ENCODE results near the gene ARHGEF40.

The ARHGEF40 gene

GRCh38 chr14:21106176-21106497 lies 36.0 kb downstream of the ARHGEF40 start:
- Histone ChIP-seq H3K36me3 (ENCODE audit: insufficient read depth, low read length) (no peaks in the 10 kb centered on the region), H3K9me3 (replicated peaks; ENCODE audit: low read length) (no peaks in the 10 kb centered on the region), H3K4me3 (ENCODE audit: low read length) (peak overlapping the region; percentile 24), H3K27me3 (ENCODE audit: control insufficient read depth, insufficient read depth, low read length) (peaks cover 8% of the 10 kb centered on the region), H3K9ac (ENCODE audit: low read depth, low read length) (peak overlapping the region; percentile 18), H3K4me2 (ENCODE audit: low read length) (peak overlapping the region; percentile 63), H3K4me1 (ENCODE audit: control insufficient read depth, insufficient read depth, low read length) (peaks cover 35% of the 10 kb centered on the region)

GRCh38 chr14:21106498-21107282 lies 36.6 kb downstream of the ARHGEF40 start:
- peak overlapping the region; percentile 18 for H3K9ac ChIP-seq (ENCODE audit: low read depth, low read length)
- H3K9me3 ChIP-seq (replicated peaks; ENCODE audit: low read length) = no peaks in the 10 kb centered on the region
- peaks cover 8% of the 10 kb centered on the region for H3K27me3 ChIP-seq (ENCODE audit: control insufficient read depth, insufficient read depth, low read length)
- peak overlapping the region; percentile 63 for H3K4me2 ChIP-seq (ENCODE audit: low read length)
- H3K4me3 ChIP-seq (ENCODE audit: low read length) = peak overlapping the region; percentile 24
- peaks cover 35% of the 10 kb centered on the region for H3K4me1 ChIP-seq (ENCODE audit: control insufficient read depth, insufficient read depth, low read length)
- H3K36me3 ChIP-seq (ENCODE audit: insufficient read depth, low read length) = no peaks in the 10 kb centered on the region

DNA sequence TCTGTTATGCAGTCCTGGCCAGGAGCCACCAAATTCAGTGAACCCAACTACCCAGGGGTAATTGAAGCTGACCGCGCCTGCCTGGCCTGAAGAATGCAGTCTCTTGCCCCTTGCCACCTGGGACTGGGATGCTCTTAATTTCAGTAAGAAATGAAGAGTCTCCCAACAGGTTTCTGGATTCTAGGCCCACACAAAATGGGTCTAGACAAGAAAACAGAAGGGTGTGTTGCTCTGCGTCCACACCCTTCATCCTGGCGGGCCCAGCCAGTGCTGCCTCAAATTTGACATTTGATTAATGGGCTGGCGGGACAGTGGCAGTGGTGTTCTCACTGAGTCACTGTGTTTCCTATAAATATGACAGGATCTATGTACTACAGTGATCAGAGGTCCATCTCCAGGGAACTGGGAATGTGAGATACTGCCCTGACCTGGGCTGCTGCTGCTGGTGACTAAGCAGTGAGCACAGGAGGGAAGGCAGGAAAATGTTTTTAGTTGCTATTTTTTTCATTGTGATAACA lies 37.2 kb downstream of the ARHGEF40 start:
- no peaks in the 10 kb centered on the region for H3K36me3 ChIP-seq (ENCODE audit: insufficient read depth, low read length)
- H3K4me3 ChIP-seq (ENCODE audit: low read length) = no peak overlapping the region
- no peaks in the 10 kb centered on the region for H3K9me3 ChIP-seq (replicated peaks; ENCODE audit: low read length)
- peaks cover 29% of the 10 kb centered on the region for H3K4me1 ChIP-seq (ENCODE audit: control insufficient read depth, insufficient read depth, low read length)
- no peak overlapping the region for H3K9ac ChIP-seq (ENCODE audit: low read depth, low read length)
- no peak overlapping the region for H3K4me2 ChIP-seq (ENCODE audit: low read length)
- peaks cover 8% of the 10 kb centered on the region for H3K27me3 ChIP-seq (ENCODE audit: control insufficient read depth, insufficient read depth, low read length)

- Histone ChIP-seq H3K27me3 (ENCODE audit: control insufficient read depth, insufficient read depth, low read length) (peaks cover 8% of the 10 kb centered on the region), H3K9me3 (replicated peaks; ENCODE audit: low read length) (no peaks in the 10 kb centered on the region), H3K9ac (ENCODE audit: low read depth, low read length) (no peak overlapping the region), H3K4me1 (ENCODE audit: control insufficient read depth, insufficient read depth, low read length) (peaks cover 18% of the 10 kb centered on the region), H3K36me3 (ENCODE audit: insufficient read depth, low read length) (no peaks in the 10 kb centered on the region), H3K4me3 (ENCODE audit: low read length) (no peak overlapping the region), H3K4me2 (ENCODE audit: low read length) (no peak overlapping the region)
These were observed 38.7 kb downstream of the ARHGEF40 start for GRCh38 chr14:21108791-21109190.

- H3K4me2 ChIP-seq (ENCODE audit: low read length) = no peak overlapping the region
- H3K4me3 ChIP-seq (ENCODE audit: low read length) = no peak overlapping the region
- peaks cover 8% of the 10 kb centered on the region for H3K27me3 ChIP-seq (ENCODE audit: control insufficient read depth, insufficient read depth, low read length)
- H3K36me3 ChIP-seq (ENCODE audit: insufficient read depth, low read length) = no peaks in the 10 kb centered on the region
- H3K4me1 ChIP-seq (ENCODE audit: control insufficient read depth, insufficient read depth, low read length) = peaks cover 14% of the 10 kb centered on the region
- no peak overlapping the region for H3K9ac ChIP-seq (ENCODE audit: low read depth, low read length)
- no peaks in the 10 kb centered on the region for H3K9me3 ChIP-seq (replicated peaks; ENCODE audit: low read length)
These were observed 39.5 kb downstream of the ARHGEF40 start for GRCh38 chr14:21109377-21110138.

- Histone ChIP-seq H3K4me3 (ENCODE audit: low read length) (no peak overlapping the region), H3K4me2 (ENCODE audit: low read length) (no peak overlapping the region), H3K4me1 (ENCODE audit: control insufficient read depth, insufficient read depth, low read length) (no peaks in the 10 kb centered on the region), H3K36me3 (ENCODE audit: insufficient read depth, low read length) (no peaks in the 10 kb centered on the region), H3K9me3 (replicated peaks; ENCODE audit: low read length) (no peaks in the 10 kb centered on the region), H3K27me3 (ENCODE audit: control insufficient read depth, insufficient read depth, low read length) (peaks cover 8% of the 10 kb centered on the region), H3K9ac (ENCODE audit: low read depth, low read length) (no peak overlapping the region)
These were observed 42.2 kb downstream of the ARHGEF40 start for GRCh38 chr14:21112255-21112654.

GRCh38 chr14:21113369-21113768 lies 43.3 kb downstream of the ARHGEF40 start:
- no peaks in the 10 kb centered on the region for H3K4me1 ChIP-seq (ENCODE audit: control insufficient read depth, insufficient read depth, low read length)
- H3K9me3 ChIP-seq (replicated peaks; ENCODE audit: low read length) = no peaks in the 10 kb centered on the region
- H3K4me3 ChIP-seq (ENCODE audit: low read length) = no peak overlapping the region
- no peak overlapping the region for H3K4me2 ChIP-seq (ENCODE audit: low read length)
- no peak overlapping the region for H3K9ac ChIP-seq (ENCODE audit: low read depth, low read length)
- peaks cover 8% of the 10 kb centered on the region for H3K27me3 ChIP-seq (ENCODE audit: control insufficient read depth, insufficient read depth, low read length)
- H3K36me3 ChIP-seq (ENCODE audit: insufficient read depth, low read length) = no peaks in the 10 kb centered on the region

GRCh38 chr14:21118933-21119332 lies 48.8 kb downstream of the ARHGEF40 start:
- H3K4me2 ChIP-seq (ENCODE audit: low read length) = no peak overlapping the region
- peaks cover 27% of the 10 kb centered on the region for H3K27me3 ChIP-seq (ENCODE audit: control insufficient read depth, insufficient read depth, low read length)
- H3K9ac ChIP-seq (ENCODE audit: low read depth, low read length) = no peak overlapping the region
- no peaks in the 10 kb centered on the region for H3K9me3 ChIP-seq (replicated peaks; ENCODE audit: low read length)
- no peaks in the 10 kb centered on the region for H3K36me3 ChIP-seq (ENCODE audit: insufficient read depth, low read length)
- no peaks in the 10 kb centered on the region for H3K4me1 ChIP-seq (ENCODE audit: control insufficient read depth, insufficient read depth, low read length)
- no peak overlapping the region for H3K4me3 ChIP-seq (ENCODE audit: low read length)

DNA sequence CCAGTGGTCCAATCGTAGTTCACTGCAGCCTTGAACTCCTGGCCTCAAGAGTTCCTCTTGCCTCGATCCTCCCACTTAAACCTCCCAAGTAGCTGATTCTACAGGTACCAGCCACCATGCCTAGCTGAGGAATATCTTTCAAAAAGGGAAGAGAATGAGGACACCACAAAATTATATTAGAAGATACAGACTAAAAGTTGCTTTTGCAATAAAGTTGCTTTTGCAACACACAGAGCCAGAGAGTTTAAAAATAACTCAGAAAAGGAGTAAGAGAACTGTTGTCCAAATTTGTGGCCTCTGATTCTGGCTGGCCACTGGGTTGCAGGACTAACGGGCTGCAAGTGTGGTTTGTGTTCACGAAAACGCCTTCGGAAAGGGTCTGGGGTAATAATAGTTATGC lies 50.6 kb downstream of the ARHGEF40 start:
- H3K4me3 ChIP-seq (ENCODE audit: low read length) = no peak overlapping the region
- H3K9me3 ChIP-seq (replicated peaks; ENCODE audit: low read length) = no peaks in the 10 kb centered on the region
- H3K9ac ChIP-seq (ENCODE audit: low read depth, low read length) = no peak overlapping the region
- no peaks in the 10 kb centered on the region for H3K36me3 ChIP-seq (ENCODE audit: insufficient read depth, low read length)
- H3K27me3 ChIP-seq (ENCODE audit: control insufficient read depth, insufficient read depth, low read length) = peaks cover 32% of the 10 kb centered on the region
- H3K4me2 ChIP-seq (ENCODE audit: low read length) = no peak overlapping the region
- no peaks in the 10 kb centered on the region for H3K4me1 ChIP-seq (ENCODE audit: control insufficient read depth, insufficient read depth, low read length)

DNA sequence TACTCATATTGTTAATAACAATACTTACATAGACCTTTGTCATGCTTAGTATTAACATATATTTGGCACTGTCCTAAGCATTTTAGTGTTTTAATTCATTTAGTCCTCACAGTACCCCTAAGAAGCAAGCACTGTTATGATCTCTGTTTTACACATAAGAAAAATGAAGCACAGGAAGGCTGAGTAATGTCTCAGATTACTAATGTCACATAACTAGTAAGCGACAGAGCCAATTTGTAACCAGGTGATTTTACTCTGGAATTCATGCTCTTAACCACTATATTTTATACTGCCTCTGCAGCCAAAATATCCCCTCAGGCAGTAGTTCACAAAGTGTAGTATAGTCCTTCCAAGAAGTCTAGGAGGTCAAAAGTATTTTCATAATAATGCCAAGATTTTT lies 51.0 kb downstream of the ARHGEF40 start:
- H3K4me1 ChIP-seq (ENCODE audit: control insufficient read depth, insufficient read depth, low read length) = no peaks in the 10 kb centered on the region

DNA sequence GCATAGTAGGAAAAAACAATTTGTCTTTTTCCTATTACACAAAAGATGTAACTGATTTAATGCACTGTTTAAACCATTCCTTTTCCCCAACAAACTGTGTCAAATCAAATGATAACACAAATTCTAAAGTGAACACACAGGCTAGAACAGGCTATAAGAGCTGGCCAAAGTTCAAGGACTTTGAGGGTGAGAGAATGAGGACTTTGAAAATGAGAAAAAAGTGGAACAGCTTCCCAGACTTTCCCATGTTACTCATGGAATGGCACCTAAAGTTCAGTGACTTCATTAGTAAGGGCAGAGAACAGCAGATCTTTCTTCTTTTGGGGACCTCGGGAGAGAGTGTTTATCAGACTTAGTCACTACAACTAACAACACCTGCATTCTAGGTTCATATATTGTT lies 53.3 kb downstream of the ARHGEF40 start:
- no peak overlapping the region for H3K4me2 ChIP-seq (ENCODE audit: low read length)
- H3K4me1 ChIP-seq (ENCODE audit: control insufficient read depth, insufficient read depth, low read length) = no peaks in the 10 kb centered on the region
- H3K9me3 ChIP-seq (replicated peaks; ENCODE audit: low read length) = no peaks in the 10 kb centered on the region
- H3K36me3 ChIP-seq (ENCODE audit: insufficient read depth, low read length) = no peaks in the 10 kb centered on the region
- peaks cover 51% of the 10 kb centered on the region for H3K27me3 ChIP-seq (ENCODE audit: control insufficient read depth, insufficient read depth, low read length)
- H3K4me3 ChIP-seq (ENCODE audit: low read length) = no peak overlapping the region
- H3K9ac ChIP-seq (ENCODE audit: low read depth, low read length) = no peak overlapping the region

More for the DNA sequence above, 51.0 kb downstream of the ARHGEF40 start:
- peaks cover 36% of the 10 kb centered on the region for H3K27me3 ChIP-seq (ENCODE audit: control insufficient read depth, insufficient read depth, low read length)
- no peak overlapping the region for H3K4me2 ChIP-seq (ENCODE audit: low read length)
- no peaks in the 10 kb centered on the region for H3K36me3 ChIP-seq (ENCODE audit: insufficient read depth, low read length)
- H3K9me3 ChIP-seq (replicated peaks; ENCODE audit: low read length) = no peaks in the 10 kb centered on the region
- no peak overlapping the region for H3K4me3 ChIP-seq (ENCODE audit: low read length)
- no peak overlapping the region for H3K9ac ChIP-seq (ENCODE audit: low read depth, low read length)

All from skeletal muscle satellite cell (primary cell).